ENCODE results near the gene EHD1.

The EHD1 gene

GRCh38 chr11:64878494-64879243 is at the start of gene EHD1:
EHD1 (minus strand) TSS chr11:64878621; CDS start chr11:64878464, 157 bp downstream.
- peak; percentile 89 for DNase-seq (ENCODE audit: low read depth, low spot score)

GRCh38 chr11:64926689-64927088 is 48.3 kb upstream of the EHD1 start:
- DNase-seq (ENCODE audit: low read depth, low spot score), result no peak

GRCh38 chr11:64925536-64926436 is 47.4 kb upstream of the EHD1 start:
- DNase-seq (ENCODE audit: low read depth, low spot score), result no peak

- DNase-seq (ENCODE audit: low read depth, low spot score), result no peak
Observed at GRCh38 chr11:64924910-64925284, 46.5 kb upstream of the EHD1 start.

- DNase-seq (ENCODE audit: low read depth, low spot score), result peak; percentile 70
Observed at GRCh38 chr11:64923944-64924909, 45.8 kb upstream of the EHD1 start, which contains the start of gene PPP2R5B. PPP2R5B (plus strand) TSS chr11:64924689; CDS start chr11:64925735, 1,046 bp downstream.

GRCh38 chr11:64923151-64923661 is 44.8 kb upstream of the EHD1 start:
- DNase-seq (ENCODE audit: low read depth, low spot score), result no peak

GRCh38 chr11:64921384-64921783 is 43.0 kb upstream of the EHD1 start:
- no peak for DNase-seq (ENCODE audit: low read depth, low spot score)

- DNase-seq (ENCODE audit: low read depth, low spot score), result no peak
Observed at GRCh38 chr11:64920124-64920523, 41.7 kb upstream of the EHD1 start.

- DNase-seq (ENCODE audit: low read depth, low spot score), result no peak
Observed at GRCh38 chr11:64919627-64920026, 41.2 kb upstream of the EHD1 start.

GRCh38 chr11:64918017-64918416 is 39.6 kb upstream of the EHD1 start:
- DNase-seq (ENCODE audit: low read depth, low spot score), result peak; percentile 37

- no peak for DNase-seq (ENCODE audit: low read depth, low spot score)
Observed at GRCh38 chr11:64917663-64917995, 39.2 kb upstream of the EHD1 start.

GRCh38 chr11:64916775-64917662 is 38.6 kb upstream of the EHD1 start, which contains the start of gene ATG2A:
ATG2A (minus strand) TSS chr11:64917209; CDS start chr11:64917135, 74 bp downstream.
- peak; percentile 100 for DNase-seq (ENCODE audit: low read depth, low spot score)

- no peak for DNase-seq (ENCODE audit: low read depth, low spot score)
Observed at GRCh38 chr11:64916040-64916774, 37.8 kb upstream of the EHD1 start.

- no peak for DNase-seq (ENCODE audit: low read depth, low spot score)
Observed at GRCh38 chr11:64915376-64915887, 37.0 kb upstream of the EHD1 start.

- no peak for DNase-seq (ENCODE audit: low read depth, low spot score)
Observed at GRCh38 chr11:64914123-64914522, 35.7 kb upstream of the EHD1 start.

- DNase-seq (ENCODE audit: low read depth, low spot score), result no peak
Observed at GRCh38 chr11:64913171-64913727, 34.8 kb upstream of the EHD1 start.

GRCh38 chr11:64911689-64912088 is 33.3 kb upstream of the EHD1 start:
- DNase-seq (ENCODE audit: low read depth, low spot score), result no peak

- DNase-seq (ENCODE audit: low read depth, low spot score), result no peak
Observed at GRCh38 chr11:64911142-64911541, 32.7 kb upstream of the EHD1 start.

All from smooth muscle cell of the brain vasculature (primary cell).